Measurements from ENCODE around the gene AATK. TPM values are rescaled to one million over a fixed set of nuclear protein-coding genes. Genes with fewer than 3 reads are reported as not detected.

AATK gene
- polyA plus RNA-seq, 1 donor from 2014 or later = 0.29 TPM

GRCh38 chr17:81164371-81165245 is 1.4 kb downstream of the AATK start:
- Mint-ChIP-seq H3K9me3 (no peaks in the 10 kb centered on the region), H3K4me3 (peak overlapping the region in 1 of 4 donors; percentile 57), H3K4me1 (no peaks in the 10 kb centered on the region), H3K27me3 (peaks cover 27% of the 10 kb centered on the region), H3K36me3 (no peaks in the 10 kb centered on the region), H3K27ac (no peak overlapping the region)

GRCh38 chr17:81163703-81164370 is 2.2 kb downstream of the AATK start:
- Mint-ChIP-seq H3K4me3 (peak overlapping the region in 1 of 4 donors; percentile 48), H3K4me1 (no peaks in the 10 kb centered on the region), H3K36me3 (no peaks in the 10 kb centered on the region), H3K27me3 (peaks cover 27% of the 10 kb centered on the region), H3K27ac (no peak overlapping the region), H3K9me3 (no peaks in the 10 kb centered on the region)

GRCh38 chr17:81163051-81163695 is 2.8 kb downstream of the AATK start:
- peaks cover 27% of the 10 kb centered on the region for H3K27me3 Mint-ChIP-seq
- no peaks in the 10 kb centered on the region for H3K36me3 Mint-ChIP-seq
- no peaks in the 10 kb centered on the region for H3K4me1 Mint-ChIP-seq
- H3K9me3 Mint-ChIP-seq = no peaks in the 10 kb centered on the region
- H3K27ac Mint-ChIP-seq = no peak overlapping the region
- H3K4me3 Mint-ChIP-seq = no peak overlapping the region

- peaks cover 27% of the 10 kb centered on the region for H3K27me3 Mint-ChIP-seq
- no peaks in the 10 kb centered on the region for H3K9me3 Mint-ChIP-seq
- H3K4me3 Mint-ChIP-seq = no peak overlapping the region
- peaks cover 0 to under 1% (median 0%) of the 10 kb centered on the region in 3 donors for H3K4me1 Mint-ChIP-seq
- H3K36me3 Mint-ChIP-seq = no peaks in the 10 kb centered on the region
- no peak overlapping the region for H3K27ac Mint-ChIP-seq
Observed at GRCh38 chr17:81162491-81162890, 3.5 kb downstream of the AATK start.

GRCh38 chr17:81161972-81162371 is 4.0 kb downstream of the AATK start:
- H3K4me1 Mint-ChIP-seq = peaks cover 0 to 2% (median 0%) of the 10 kb centered on the region in 3 donors
- H3K4me3 Mint-ChIP-seq = no peak overlapping the region
- no peaks in the 10 kb centered on the region for H3K36me3 Mint-ChIP-seq
- peaks cover 24% of the 10 kb centered on the region for H3K27me3 Mint-ChIP-seq
- H3K27ac Mint-ChIP-seq = no peak overlapping the region
- no peaks in the 10 kb centered on the region for H3K9me3 Mint-ChIP-seq

- Mint-ChIP-seq H3K36me3 (no peaks in the 10 kb centered on the region), H3K27ac (no peak overlapping the region), H3K4me1 (peaks cover 0 to 2% (median 0%) of the 10 kb centered on the region in 3 donors), H3K4me3 (no peak overlapping the region), H3K27me3 (peaks cover 24% of the 10 kb centered on the region), H3K9me3 (no peaks in the 10 kb centered on the region)
Observed at GRCh38 chr17:81161536-81161935, 4.5 kb downstream of the AATK start.

GRCh38 chr17:81160747-81161453 is 5.1 kb downstream of the AATK start:
- Mint-ChIP-seq H3K9me3 (no peaks in the 10 kb centered on the region), H3K4me3 (peak overlapping the region in 1 of 4 donors; percentile 17), H3K36me3 (no peaks in the 10 kb centered on the region)

GRCh38 chr17:81160306-81160705 is 5.7 kb downstream of the AATK start:
- H3K27ac Mint-ChIP-seq = no peak overlapping the region
- H3K36me3 Mint-ChIP-seq = no peaks in the 10 kb centered on the region
- no peak overlapping the region for H3K4me3 Mint-ChIP-seq
- peaks cover 0 to 2% (median 0%) of the 10 kb centered on the region in 3 donors for H3K4me1 Mint-ChIP-seq
- no peaks in the 10 kb centered on the region for H3K9me3 Mint-ChIP-seq
- peaks cover 20% of the 10 kb centered on the region for H3K27me3 Mint-ChIP-seq

More at GRCh38 chr17:81160747-81161453, 5.1 kb downstream of the AATK start:
- Mint-ChIP-seq H3K27ac (no peak overlapping the region), H3K4me1 (peaks cover 0 to 2% (median 0%) of the 10 kb centered on the region in 3 donors), H3K27me3 (peaks cover 24% of the 10 kb centered on the region)

- no peak overlapping the region for H3K4me3 Mint-ChIP-seq
- H3K9me3 Mint-ChIP-seq = no peaks in the 10 kb centered on the region
- no peak overlapping the region for H3K27ac Mint-ChIP-seq
- no peaks in the 10 kb centered on the region for H3K36me3 Mint-ChIP-seq
- peaks cover 0 to 2% (median 0%) of the 10 kb centered on the region in 3 donors for H3K4me1 Mint-ChIP-seq
- peaks cover 17% of the 10 kb centered on the region for H3K27me3 Mint-ChIP-seq
Observed at GRCh38 chr17:81159611-81160265, 6.3 kb downstream of the AATK start.

GRCh38 chr17:81158688-81159590 is 7.1 kb downstream of the AATK start:
- Mint-ChIP-seq H3K4me3 (no peak overlapping the region), H3K4me1 (peaks cover 0 to 2% (median 0%) of the 10 kb centered on the region in 3 donors), H3K27ac (no peak overlapping the region), H3K36me3 (no peaks in the 10 kb centered on the region), H3K9me3 (no peaks in the 10 kb centered on the region), H3K27me3 (peaks cover 12% of the 10 kb centered on the region)

- Mint-ChIP-seq H3K36me3 (no peaks in the 10 kb centered on the region), H3K4me1 (peaks cover 0 to 8% (median under 1%) of the 10 kb centered on the region in 3 donors), H3K4me3 (no peak overlapping the region), H3K27ac (no peak overlapping the region), H3K27me3 (peaks cover 9% of the 10 kb centered on the region), H3K9me3 (no peaks in the 10 kb centered on the region)
Observed at GRCh38 chr17:81157848-81158687, 8.0 kb downstream of the AATK start.

- Mint-ChIP-seq H3K36me3 (no peaks in the 10 kb centered on the region), H3K27me3 (peaks cover 10% of the 10 kb centered on the region), H3K27ac (no peak overlapping the region), H3K9me3 (no peaks in the 10 kb centered on the region), H3K4me1 (peaks cover 0 to 9% (median 2%) of the 10 kb centered on the region in 3 donors), H3K4me3 (no peak overlapping the region)
Observed at GRCh38 chr17:81156866-81157805, 8.9 kb downstream of the AATK start.
